ENCODE results near the gene NUAK1.

Gene NUAK1

GRCh38 chr12:106070147-106070546 is 68.6 kb downstream of the NUAK1 start:
- no peaks in the 10 kb centered on the region for H3K79me2 ChIP-seq (ENCODE audit: control insufficient read depth, low read length)
- H3K27me3 ChIP-seq (ENCODE audit: control insufficient read depth, low read length): peaks cover 15% of the 10 kb centered on the region
- no peaks in the 10 kb centered on the region for H3K36me3 ChIP-seq (ENCODE audit: control insufficient read depth, low read length)
- H3K4me3 ChIP-seq (ENCODE audit: low read length): no peak overlapping the region
- H3K4me2 ChIP-seq (ENCODE audit: low read length): no peak overlapping the region
- TF ChIP-seq EZH2phosphoT487 (IDR thresholded peaks at IDR 0.05; ENCODE audit: borderline replicate concordance, low read length) (no peak), CTCF (IDR thresholded peaks at IDR 0.05; ENCODE audit: low read depth, low read length, poor library complexity, severe bottlenecking) (no peak)
- no peaks in the 10 kb centered on the region for H4K20me1 ChIP-seq (ENCODE audit: control insufficient read depth, insufficient read depth, low read depth, low read length)
- H3K9me2 ChIP-seq (replicated peaks; ENCODE audit: control insufficient read depth, low read length): no peaks in the 10 kb centered on the region
- H3K4me1 ChIP-seq (ENCODE audit: control insufficient read depth, low read length): no peaks in the 10 kb centered on the region
- H3K27ac ChIP-seq (ENCODE audit: low read depth, low read length): no peak overlapping the region
- H3K9me3 ChIP-seq (ENCODE audit: control insufficient read depth, insufficient read depth, low read length): no peaks in the 10 kb centered on the region
- no peaks in the 10 kb centered on the region for H3F3A ChIP-seq (ENCODE audit: control insufficient read depth, insufficient read depth)

GRCh38 chr12:106068296-106068695 is 70.5 kb downstream of the NUAK1 start:
- H4K20me1 ChIP-seq (ENCODE audit: control insufficient read depth, insufficient read depth, low read depth, low read length): no peaks in the 10 kb centered on the region
- H3K36me3 ChIP-seq (ENCODE audit: control insufficient read depth, low read length): no peaks in the 10 kb centered on the region
- H3K4me1 ChIP-seq (ENCODE audit: control insufficient read depth, low read length): no peaks in the 10 kb centered on the region
- no peak overlapping the region for H3K4me3 ChIP-seq (ENCODE audit: low read length)
- no peaks in the 10 kb centered on the region for H3K9me2 ChIP-seq (replicated peaks; ENCODE audit: control insufficient read depth, low read length)
- no peaks in the 10 kb centered on the region for H3F3A ChIP-seq (ENCODE audit: control insufficient read depth, insufficient read depth)
- TF ChIP-seq EZH2phosphoT487 (IDR thresholded peaks at IDR 0.05; ENCODE audit: borderline replicate concordance, low read length) (no peak), CTCF (IDR thresholded peaks at IDR 0.05; ENCODE audit: low read depth, low read length, poor library complexity, severe bottlenecking) (no peak)
- H3K27ac ChIP-seq (ENCODE audit: low read depth, low read length): no peak overlapping the region
- no peaks in the 10 kb centered on the region for H3K9me3 ChIP-seq (ENCODE audit: control insufficient read depth, insufficient read depth, low read length)
- peaks cover 10% of the 10 kb centered on the region for H3K27me3 ChIP-seq (ENCODE audit: control insufficient read depth, low read length)
- H3K79me2 ChIP-seq (ENCODE audit: control insufficient read depth, low read length): no peaks in the 10 kb centered on the region
- H3K4me2 ChIP-seq (ENCODE audit: low read length): no peak overlapping the region

- Histone ChIP-seq H3K4me3 (ENCODE audit: low read length) (no peak overlapping the region), H3F3A (ENCODE audit: control insufficient read depth, insufficient read depth) (no peaks in the 10 kb centered on the region), H3K79me2 (ENCODE audit: control insufficient read depth, low read length) (no peaks in the 10 kb centered on the region), H3K9me2 (replicated peaks; ENCODE audit: control insufficient read depth, low read length) (no peaks in the 10 kb centered on the region), H3K9me3 (ENCODE audit: control insufficient read depth, insufficient read depth, low read length) (no peaks in the 10 kb centered on the region), H3K36me3 (ENCODE audit: control insufficient read depth, low read length) (no peaks in the 10 kb centered on the region), H3K4me2 (ENCODE audit: low read length) (no peak overlapping the region), H3K4me1 (ENCODE audit: control insufficient read depth, low read length) (no peaks in the 10 kb centered on the region), H4K20me1 (ENCODE audit: control insufficient read depth, insufficient read depth, low read depth, low read length) (no peaks in the 10 kb centered on the region), H3K27me3 (ENCODE audit: control insufficient read depth, low read length) (peaks cover 4% of the 10 kb centered on the region), H3K27ac (ENCODE audit: low read depth, low read length) (no peak overlapping the region)
- TF ChIP-seq EZH2phosphoT487 (IDR thresholded peaks at IDR 0.05; ENCODE audit: borderline replicate concordance, low read length): no peak
- no peak for TF ChIP-seq CTCF (IDR thresholded peaks at IDR 0.05; ENCODE audit: low read depth, low read length, poor library complexity, severe bottlenecking)
These were observed 71.0 kb downstream of the NUAK1 start for GRCh38 chr12:106067606-106068205.

Data from DOHH2 (cell line).